ENCODE measurements around the gene ZNF768. TPM values are rescaled to one million over a fixed set of nuclear protein-coding genes. Genes with fewer than 3 reads are reported as not detected.
"Not testable (repeated sequence)": the region's sequence is repeated elsewhere in the genome, so short reads cannot be mapped to it uniquely, and the experiment has no call there.

The ZNF768 gene
- total and polyA plus RNA-seq, 7 donors, result 49.0 to 125 (median 60.4) TPM

DNA sequence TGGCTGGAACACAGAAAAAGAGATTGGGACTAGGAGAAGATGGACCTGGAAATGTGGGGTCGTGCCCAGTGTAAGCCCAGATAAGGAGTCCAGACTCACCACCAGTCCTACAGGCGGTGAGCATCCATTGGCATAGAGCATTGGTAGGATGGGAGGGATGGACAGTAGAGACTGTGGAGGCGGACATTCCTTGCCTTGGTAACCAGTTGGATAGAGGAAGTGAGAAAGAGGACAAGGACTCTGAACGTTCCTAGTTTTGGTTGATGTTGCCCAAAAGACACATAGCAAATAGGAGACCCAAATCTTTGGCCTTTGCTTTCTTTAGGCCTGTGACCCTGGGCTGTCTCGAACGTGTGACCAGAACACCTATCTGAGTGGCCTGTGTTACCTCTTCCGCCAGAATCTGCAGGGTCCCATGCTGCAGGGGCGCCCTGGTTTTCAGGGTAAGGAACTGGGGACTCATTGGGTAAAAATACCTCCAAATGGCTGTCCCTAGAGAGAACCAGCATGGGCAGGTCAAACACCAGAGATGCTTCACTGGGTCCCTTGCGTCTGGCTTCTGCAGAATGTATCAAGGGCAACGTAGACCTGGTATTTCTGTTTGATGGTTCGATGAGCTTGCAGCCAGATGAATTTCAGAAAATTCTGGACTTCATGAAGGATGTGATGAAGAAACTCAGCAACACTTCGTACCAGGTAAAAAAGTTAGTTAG, 47.4 kb downstream of the ZNF768 start:
- intact Hi-C loops (cut with DNase I), result no loop called here
- Histone ChIP-seq H3K4me1 (no peaks in the 10 kb centered on the region), H3K4me3 (no peak overlapping the region), H3K27ac (no peak overlapping the region), H3K9me3 (no peaks in the 10 kb centered on the region), H3K27me3 (ENCODE audit: insufficient read depth in 3 of 3, low read length in 2 of 3) (peaks cover 0 to 8% (median 5%) of the 10 kb centered on the region in 3 donors), H3K36me3 (ENCODE audit: insufficient read depth in 1 of 2, low read depth in 1 of 2) (no peaks in the 10 kb centered on the region)
- TF ChIP-seq, protein P1, sequence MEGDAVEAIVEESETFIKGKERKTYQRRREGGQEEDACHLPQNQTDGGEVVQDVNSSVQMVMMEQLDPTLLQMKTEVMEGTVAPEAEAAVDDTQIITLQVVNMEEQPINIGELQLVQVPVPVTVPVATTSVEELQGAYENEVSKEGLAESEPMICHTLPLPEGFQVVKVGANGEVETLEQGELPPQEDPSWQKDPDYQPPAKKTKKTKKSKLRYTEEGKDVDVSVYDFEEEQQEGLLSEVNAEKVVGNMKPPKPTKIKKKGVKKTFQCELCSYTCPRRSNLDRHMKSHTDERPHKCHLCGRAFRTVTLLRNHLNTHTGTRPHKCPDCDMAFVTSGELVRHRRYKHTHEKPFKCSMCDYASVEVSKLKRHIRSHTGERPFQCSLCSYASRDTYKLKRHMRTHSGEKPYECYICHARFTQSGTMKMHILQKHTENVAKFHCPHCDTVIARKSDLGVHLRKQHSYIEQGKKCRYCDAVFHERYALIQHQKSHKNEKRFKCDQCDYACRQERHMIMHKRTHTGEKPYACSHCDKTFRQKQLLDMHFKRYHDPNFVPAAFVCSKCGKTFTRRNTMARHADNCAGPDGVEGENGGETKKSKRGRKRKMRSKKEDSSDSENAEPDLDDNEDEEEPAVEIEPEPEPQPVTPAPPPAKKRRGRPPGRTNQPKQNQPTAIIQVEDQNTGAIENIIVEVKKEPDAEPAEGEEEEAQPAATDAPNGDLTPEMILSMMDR (IDR thresholded peaks at IDR 0.05), result no peak
- ATAC-seq, result no peak
- WGBS, 3 donors, result 86 to 89% (median 87%) methylated on average over 12 of the region's 12 CpGs
- no peak for DNase-seq

DNA sequence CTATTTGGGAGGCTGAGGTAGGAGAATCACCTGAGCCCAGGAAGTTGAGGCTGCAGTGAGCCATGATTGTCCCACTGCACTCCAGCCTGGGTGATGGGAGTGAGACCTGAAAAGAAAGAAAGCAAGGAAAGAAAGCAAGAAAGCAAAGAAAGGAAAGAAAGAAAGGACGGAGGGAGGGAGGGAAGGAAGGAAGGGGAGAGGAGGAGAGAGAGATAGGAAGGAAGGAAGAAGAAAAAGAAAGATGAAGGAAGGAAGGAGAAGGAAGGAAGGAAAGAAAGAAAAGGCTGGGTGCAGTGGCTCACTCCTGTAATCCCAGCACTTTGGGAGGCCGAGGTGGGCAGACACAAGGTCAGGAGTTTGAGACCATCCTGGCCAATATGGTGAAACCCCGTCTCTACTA, 48.6 kb downstream of the ZNF768 start:
- WGBS, 3 donors, result 79 to 81% (median 79%) methylated on average over 3 of the region's 3 CpGs
- peaks cover 0 to 20% (median 7%) of the 10 kb centered on the region in 3 donors for H3K27me3 ChIP-seq (ENCODE audit: insufficient read depth in 3 of 3, low read length in 2 of 3)
- H3K36me3 ChIP-seq (ENCODE audit: insufficient read depth in 1 of 2, low read depth in 1 of 2); H3K4me1 ChIP-seq; ATAC-seq; H3K9me3 ChIP-seq; DNase-seq; H3K27ac ChIP-seq; intact Hi-C loops (cut with DNase I); H3K4me3 ChIP-seq: not testable (repeated sequence)

DNA sequence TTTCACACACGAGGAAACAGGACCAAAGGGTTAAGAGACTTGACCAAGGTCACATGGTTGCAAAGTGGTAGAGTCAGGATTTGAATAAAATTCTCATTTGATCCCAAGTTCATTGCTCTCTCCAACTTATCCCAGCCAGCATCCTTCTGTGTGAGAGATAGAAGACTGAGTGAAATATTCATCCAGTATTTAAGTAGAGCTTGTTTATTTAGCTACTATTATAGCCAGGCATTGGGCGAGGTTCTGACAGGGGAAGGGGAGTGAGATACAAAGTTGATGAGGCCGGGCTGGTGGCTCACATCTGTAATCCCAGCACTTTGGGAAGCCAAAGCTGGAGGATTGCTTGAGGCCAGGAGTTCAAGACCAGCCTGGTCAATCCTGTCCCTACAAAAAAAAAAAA, 49.4 kb downstream of the ZNF768 start:
- Histone ChIP-seq H3K36me3 (ENCODE audit: insufficient read depth in 1 of 2, low read depth in 1 of 2) (no peaks in the 10 kb centered on the region), H3K27me3 (ENCODE audit: insufficient read depth in 3 of 3, low read length in 2 of 3) (peaks cover 0 to 22% (median 7%) of the 10 kb centered on the region in 3 donors), H3K4me3 (no peak overlapping the region), H3K9me3 (no peaks in the 10 kb centered on the region), H3K4me1 (no peaks in the 10 kb centered on the region), H3K27ac (no peak overlapping the region)
- ATAC-seq (no peak), DNase-seq (no peak)
- intact Hi-C loops (cut with DNase I), result no loop called here
- 62 to 73% (median 66%) methylated on average over 3 of the region's 3 CpGs for WGBS, 3 donors
- TF ChIP-seq, protein P1 (IDR thresholded peaks at IDR 0.05), result no peak

DNA sequence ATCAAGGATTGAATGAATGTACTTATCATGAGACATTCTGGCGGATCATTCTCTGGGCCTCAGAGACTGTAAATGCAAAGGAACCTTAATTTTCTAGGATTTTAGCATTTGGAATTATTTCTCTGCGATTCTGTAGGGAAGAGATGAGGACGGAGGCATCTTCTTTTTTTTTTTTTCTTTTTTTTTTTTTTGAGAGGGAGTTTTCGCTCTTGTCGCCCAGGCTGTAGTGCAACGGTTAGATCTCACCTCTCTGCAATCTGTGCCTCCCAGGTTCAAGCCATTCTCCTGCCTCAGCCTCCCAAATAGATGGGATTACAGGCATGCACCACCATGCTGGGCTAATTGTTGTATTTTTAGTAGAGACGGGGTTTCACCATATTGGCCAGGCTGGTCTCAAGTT, 51.7 kb downstream of the ZNF768 start:
- Histone ChIP-seq H3K27me3 (ENCODE audit: insufficient read depth in 3 of 3, low read length in 2 of 3) (peaks cover 0 to 22% (median 7%) of the 10 kb centered on the region in 3 donors), H3K27ac (no peak overlapping the region), H3K9me3 (no peaks in the 10 kb centered on the region), H3K4me1 (no peaks in the 10 kb centered on the region), H3K36me3 (ENCODE audit: insufficient read depth in 1 of 2, low read depth in 1 of 2) (no peaks in the 10 kb centered on the region), H3K4me3 (no peak overlapping the region)
- no peak for ATAC-seq
- intact Hi-C loops (cut with DNase I), result no loop called here
- TF ChIP-seq, protein P1 (IDR thresholded peaks at IDR 0.05), result no peak
- WGBS, 3 donors, result 83 to 86% (median 84%) methylated on average over 7 of the region's 7 CpGs
- no peak for DNase-seq

DNA sequence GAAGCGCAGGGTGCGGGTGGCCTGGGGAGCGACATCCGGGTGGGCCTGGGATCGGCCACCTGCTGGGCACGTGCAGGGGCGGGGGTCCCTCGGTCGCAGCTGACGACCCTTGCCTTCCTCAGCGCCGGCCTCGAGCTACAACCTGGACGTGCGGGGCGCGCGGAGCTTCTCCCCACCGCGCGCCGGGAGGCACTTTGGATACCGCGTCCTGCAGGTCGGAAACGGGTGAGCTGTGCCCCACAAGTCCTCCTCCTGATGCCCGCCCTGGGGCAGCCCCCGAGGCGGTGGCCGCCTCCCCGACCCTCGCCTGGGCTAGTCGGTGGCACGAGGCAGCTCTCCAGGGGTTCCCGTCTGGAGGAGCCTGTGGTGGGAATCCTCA, 52.3 kb downstream of the ZNF768 start:
- ATAC-seq, result no peak
- no peak overlapping the region for H3K27ac ChIP-seq
- WGBS, 3 donors, result 13 to 22% (median 19%) methylated on average over 30 to 35 of the region's 35 CpGs
- DNase-seq, result peak in 1 of 2 donors; percentile 54
- TF ChIP-seq, protein P1 (IDR thresholded peaks at IDR 0.05), result no peak
- intact Hi-C loops (cut with DNase I), result no loop called here
- no peaks in the 10 kb centered on the region for H3K9me3 ChIP-seq
- no peak overlapping the region for H3K4me3 ChIP-seq
- H3K4me1 ChIP-seq, result no peaks in the 10 kb centered on the region
- H3K36me3 ChIP-seq (ENCODE audit: insufficient read depth in 1 of 2, low read depth in 1 of 2), result no peaks in the 10 kb centered on the region
- H3K27me3 ChIP-seq (ENCODE audit: insufficient read depth in 3 of 3, low read length in 2 of 3), result peaks cover 0 to 22% (median 7%) of the 10 kb centered on the region in 3 donors

Other genes with a start within 250 kb of the ZNF768 start
- gene CD2BP2, start 171.3 kb downstream of the ZNF768 start, total RNA-seq, result 10 to 100 TPM; 38.9 to 65.0 (median 49.6) TPM
- gene CD2BP2, start 171.3 kb downstream of the ZNF768 start, polyA plus RNA-seq, result 10 to 100 TPM; 31.0 to 61.8 (median 55.6) TPM
- 10 to 100 TPM; 30.1 to 50.0 (median 34.1) TPM for gene TBC1D10B, start 156.1 kb downstream of the ZNF768 start, total RNA-seq
- gene TBC1D10B, start 156.1 kb downstream of the ZNF768 start, polyA plus RNA-seq, result 10 to 100 TPM; 24.5 to 45.0 (median 26.4) TPM
- 1,000 to 10,000 TPM; 1,414 to 6,743 (median 2,777) TPM for gene MYL11, start 151.8 kb downstream of the ZNF768 start, total RNA-seq
- 1,000 to 10,000 TPM in 2 of 3 donors, 100 to 1,000 TPM in 1; 636 to 4,264 (median 2,548) TPM for gene MYL11, start 151.8 kb downstream of the ZNF768 start, polyA plus RNA-seq
- gene SEPTIN1, start 144.0 kb downstream of the ZNF768 start, total RNA-seq, result 1 to 10 TPM in 2 of 4 donors, under 1 TPM in 2; 0.34 to 1.8 (median 0.90) TPM
- under 1 TPM; 0.22 to 0.51 (median 0.28) TPM for gene SEPTIN1, start 144.0 kb downstream of the ZNF768 start, polyA plus RNA-seq
- gene ZNF48, start 131.1 kb downstream of the ZNF768 start, total RNA-seq, result 1 to 10 TPM; 2.8 to 7.8 (median 5.6) TPM
- 1 to 10 TPM; 2.3 to 7.4 (median 3.2) TPM for gene ZNF48, start 131.1 kb downstream of the ZNF768 start, polyA plus RNA-seq
- gene ZNF771, start 119.0 kb downstream of the ZNF768 start, total RNA-seq, result 10 to 100 TPM in 2 of 4 donors, 1 to 10 TPM in 2; 4.8 to 14.6 (median 9.1) TPM
- 1 to 10 TPM; 5.3 to 7.4 (median 5.4) TPM for gene ZNF771, start 119.0 kb downstream of the ZNF768 start, polyA plus RNA-seq
- gene DCTPP1, start 96.5 kb downstream of the ZNF768 start, total RNA-seq, result 10 to 100 TPM; 23.3 to 54.4 (median 33.9) TPM
- 10 to 100 TPM; 42.2 to 84.2 (median 52.7) TPM for gene DCTPP1, start 96.5 kb downstream of the ZNF768 start, polyA plus RNA-seq
- gene SEPHS2, start 80.7 kb downstream of the ZNF768 start, total RNA-seq, result 10 to 100 TPM; 25.4 to 61.4 (median 46.9) TPM
- 10 to 100 TPM; 39.0 to 96.7 (median 63.8) TPM for gene SEPHS2, start 80.7 kb downstream of the ZNF768 start, polyA plus RNA-seq
- 1 to 10 TPM; 1.1 to 3.0 (median 2.3) TPM for gene ITGAL, start 53.8 kb downstream of the ZNF768 start, total RNA-seq
- under 1 TPM; 0.21 to 0.29 (median 0.27) TPM for gene ITGAL, start 53.8 kb downstream of the ZNF768 start, polyA plus RNA-seq
- 10 to 100 TPM in 1 of 4 donors, 1 to 10 TPM in 3; 6.4 to 16.4 (median 8.9) TPM for gene ZNF747, start 8.3 kb upstream of the ZNF768 start, total RNA-seq
- gene ZNF747, start 8.3 kb upstream of the ZNF768 start, polyA plus RNA-seq, result 10 to 100 TPM in 1 of 3 donors, 1 to 10 TPM in 2; 6.8 to 16.3 (median 7.9) TPM
- 1 to 10 TPM; 2.7 to 8.7 (median 5.2) TPM for gene ZNF764, start 31.8 kb upstream of the ZNF768 start, total RNA-seq
- 1 to 10 TPM; 1.9 to 5.1 (median 3.0) TPM for gene ZNF764, start 31.8 kb upstream of the ZNF768 start, polyA plus RNA-seq
- 10 to 100 TPM; 11.7 to 21.2 (median 16.5) TPM for gene ZNF688, start 45.1 kb upstream of the ZNF768 start, total RNA-seq
- 10 to 100 TPM; 11.1 to 15.6 (median 13.5) TPM for gene ZNF688, start 45.1 kb upstream of the ZNF768 start, polyA plus RNA-seq
- gene ZNF785, start 59.1 kb upstream of the ZNF768 start, total RNA-seq, result 1 to 10 TPM; 3.4 to 5.4 (median 3.9) TPM
- gene ZNF785, start 59.1 kb upstream of the ZNF768 start, polyA plus RNA-seq, result 1 to 10 TPM; 1.3 to 2.8 (median 1.5) TPM
- 1 to 10 TPM; 3.4 to 9.6 (median 5.8) TPM for gene ZNF689, start 83.8 kb upstream of the ZNF768 start, total RNA-seq
- gene ZNF689, start 83.8 kb upstream of the ZNF768 start, polyA plus RNA-seq, result 1 to 10 TPM; 3.6 to 6.1 (median 5.4) TPM
- gene PRR14, start 124.4 kb upstream of the ZNF768 start, total RNA-seq, result 10 to 100 TPM; 13.4 to 26.4 (median 15.9) TPM
- gene PRR14, start 124.4 kb upstream of the ZNF768 start, polyA plus RNA-seq, result 10 to 100 TPM; 23.8 to 26.8 (median 25.5) TPM
- 10 to 100 TPM; 31.2 to 58.5 (median 38.6) TPM for gene FBRS, start 131.9 kb upstream of the ZNF768 start, total RNA-seq
- gene FBRS, start 131.9 kb upstream of the ZNF768 start, polyA plus RNA-seq, result 10 to 100 TPM; 24.8 to 35.5 (median 29.3) TPM
- 10 to 100 TPM; 37.8 to 50.1 (median 45.2) TPM for gene SRCAP, start 172.6 kb upstream of the ZNF768 start, total RNA-seq
- gene SRCAP, start 172.6 kb upstream of the ZNF768 start, polyA plus RNA-seq, result 10 to 100 TPM in 1 of 3 donors, 1 to 10 TPM in 2; 4.4 to 32.7 (median 4.5) TPM
- 10 to 100 TPM; 10.1 to 13.5 (median 12.9) TPM for gene PHKG2, start 221.9 kb upstream of the ZNF768 start, total RNA-seq
- gene PHKG2, start 221.9 kb upstream of the ZNF768 start, polyA plus RNA-seq, result 10 to 100 TPM; 13.2 to 21.3 (median 13.8) TPM
- 1 to 10 TPM in 1 of 4 donors, under 1 TPM in 3; 0.52 to 2.4 (median 0.78) TPM for gene CFAP119, start 235.5 kb upstream of the ZNF768 start, total RNA-seq
- 1 to 10 TPM in 1 of 3 donors, under 1 TPM in 2; 0.48 to 3.0 (median 0.63) TPM for gene CFAP119, start 235.5 kb upstream of the ZNF768 start, polyA plus RNA-seq
- gene RNF40, start 235.8 kb upstream of the ZNF768 start, total RNA-seq, result 10 to 100 TPM; 26.8 to 49.1 (median 36.5) TPM
- gene RNF40, start 235.8 kb upstream of the ZNF768 start, polyA plus RNA-seq, result 10 to 100 TPM; 29.1 to 42.2 (median 33.2) TPM